CD4-positive, alpha-beta T cell treated with Interleukin-4 for 1 hour (primary cell): ENCODE results near the gene DSTN.

Experiments used
- DNase-seq, 2 donors: peaks; one replicate each; pipeline ENCODE4 v3.0.0-alpha.2; 2020 to 2022

Gene DSTN

GRCh38 chr20:17555106-17555505 is 14.8 kb upstream of the DSTN start:
- DNase-seq, result no peak

GRCh38 chr20:17556837-17557674 is 12.8 kb upstream of the DSTN start:
- no peak for DNase-seq

GRCh38 chr20:17557675-17558006 is 12.2 kb upstream of the DSTN start:
- DNase-seq, result no peak

GRCh38 chr20:17558154-17558940 is 11.5 kb upstream of the DSTN start:
- no peak for DNase-seq

- DNase-seq, result no peak
These were observed 11.0 kb upstream of the DSTN start for GRCh38 chr20:17558941-17559304.

GRCh38 chr20:17559338-17559737 is 10.5 kb upstream of the DSTN start:
- DNase-seq, result no peak

- no peak for DNase-seq
These were observed 9.4 kb upstream of the DSTN start for GRCh38 chr20:17560344-17561074.

- DNase-seq, result no peak
These were observed 7.0 kb upstream of the DSTN start for GRCh38 chr20:17562804-17563305.

GRCh38 chr20:17565169-17565845 is 4.6 kb upstream of the DSTN start:
- no peak for DNase-seq

- DNase-seq, result no peak
These were observed 3.5 kb upstream of the DSTN start for GRCh38 chr20:17566345-17566744.

GRCh38 chr20:17568045-17568788 is 1.7 kb upstream of the DSTN start:
- DNase-seq, result no peak

GRCh38 chr20:17568972-17569521 is 828 bp upstream of the DSTN start:
- peak in 1 of 2 donors; percentile 11 for DNase-seq

- peak in 1 of 2 donors; percentile 14 for DNase-seq
These were observed 675 bp downstream of the DSTN start for GRCh38 chr20:17570347-17571152.

GRCh38 chr20:17571153-17571527 is 1.3 kb downstream of the DSTN start:
- peak in 1 of 2 donors; percentile 16 for DNase-seq

GRCh38 chr20:17572034-17572638 is 2.3 kb downstream of the DSTN start:
- DNase-seq, result no peak

- DNase-seq, result no peak
These were observed 3.6 kb downstream of the DSTN start for GRCh38 chr20:17573463-17573862.

- DNase-seq, result no peak
These were observed 6.3 kb downstream of the DSTN start for GRCh38 chr20:17576215-17576614.

- no peak for DNase-seq
These were observed 9.6 kb downstream of the DSTN start for GRCh38 chr20:17579369-17580039.

- no peak for DNase-seq
These were observed 11.0 kb downstream of the DSTN start for GRCh38 chr20:17580895-17581294.

- DNase-seq, result no peak
These were observed 13.3 kb downstream of the DSTN start for GRCh38 chr20:17583126-17583525.
